CD8-positive, alpha-beta memory T cell (primary cell): ENCODE results near the gene LRRC27. TPM values are rescaled to one million over a fixed set of nuclear protein-coding genes. Genes with fewer than 3 reads are reported as not detected.

Source experiments
- CTCF ChIA-PET: fragments of 350-600 bp; sonication (Branson Sonifier 250); formaldehyde crosslinking; loops from one replicate; lab custom pipeline; 2021; ENCODE audit warnings: antibody characterized with exemption; lab: Charles Lee
- POLR2A ChIA-PET: fragments of 350-600 bp; sonication (Branson Sonifier 250); formaldehyde crosslinking; loops from one replicate; lab custom pipeline; 2021; ENCODE audit warnings: antibody characterized with exemption; lab: Charles Lee
- DNase-seq, 5 donors: peaks; one replicate each; pipeline versions ENCODE4 v3.0.0 to v3.0.0-alpha.2; 2020 to 2022; ENCODE audit warnings: mixed read lengths in 1 of 5
- H3K27ac ChIP-seq: one replicate; pipeline ENCODE4 v1.7.0; 2013; ENCODE audit warnings: low read depth, mild to moderate bottlenecking, low read length, moderate library complexity
- H3K27me3 ChIP-seq: 2 replicates; pipeline ENCODE4 v1.7.0; 2013; ENCODE audit warnings: low read length, mild to moderate bottlenecking; ENCODE audit not compliant: insufficient read depth, poor library complexity, severe bottlenecking
- H3K36me3 ChIP-seq: 2 replicates; pipeline ENCODE4 v1.7.0; 2013; ENCODE audit warnings: mild to moderate bottlenecking, low read length, moderate library complexity; ENCODE audit not compliant: insufficient read depth
- H3K4me1 ChIP-seq: 2 replicates; pipeline ENCODE4 v1.7.0; 2013; ENCODE audit warnings: mild to moderate bottlenecking, low read length, moderate library complexity; ENCODE audit not compliant: insufficient read depth
- H3K4me3 ChIP-seq: 2 replicates; pipeline ENCODE4 v1.7.0; 2013; ENCODE audit warnings: mild to moderate bottlenecking, low read length
- H3K9me3 ChIP-seq: 2 replicates; pipeline ENCODE4 v1.7.0; 2013; ENCODE audit warnings: mild to moderate bottlenecking, low read length
- H3K27ac Mint-ChIP-seq, 8 donors: one replicate each; pipeline ENCODE4 v1.8.0; 2020 to 2021; ENCODE audit warnings: mixed read lengths in 8 of 8, mild to moderate bottlenecking in 6 of 8, inconsistent platforms in 3 of 8, moderate library complexity in 3 of 8
- H3K27me3 Mint-ChIP-seq, 2 donors: one replicate each; pipeline ENCODE4 v1.8.0; 2020 to 2021; ENCODE audit warnings: mixed read lengths in 2 of 2, mild to moderate bottlenecking in 1 of 2, moderate library complexity in 1 of 2
- H3K36me3 Mint-ChIP-seq, 3 donors: one replicate each; pipeline ENCODE4 v1.8.0; 2020 to 2021; ENCODE audit warnings: mixed read lengths in 3 of 3, inconsistent platforms in 1 of 3, mild to moderate bottlenecking in 1 of 3
- H3K4me1 Mint-ChIP-seq, 3 donors: one replicate each; pipeline ENCODE4 v1.8.0; 2020 to 2021; ENCODE audit warnings: mixed read lengths in 3 of 3, inconsistent platforms in 1 of 3, mild to moderate bottlenecking in 1 of 3
- H3K4me3 Mint-ChIP-seq, 7 donors: one replicate each; pipeline ENCODE4 v1.8.0; 2020 to 2021; ENCODE audit warnings: mixed read lengths in 7 of 7, mild to moderate bottlenecking in 6 of 7, moderate library complexity in 4 of 7, inconsistent platforms in 2 of 7
- H3K9me3 Mint-ChIP-seq, 5 donors: one replicate each; pipeline ENCODE4 v1.8.0; 2020 to 2022; ENCODE audit warnings: mixed read lengths in 5 of 5, mild to moderate bottlenecking in 3 of 5, moderate library complexity in 2 of 5, inconsistent platforms in 1 of 5
- polyA plus RNA-seq: library from polyadenylated mRNA; unstranded; fragments of 300-500 nt; fragmentation: Illumina TruSeq; gene quantifications from one replicate; pipeline ENCODE4 v1.2.3, GENCODE V29; 2021
- total RNA-seq, 2 experiments: library from RNA; stranded (reverse); gene quantifications; one replicate each; pipeline ENCODE4 v1.2.3, GENCODE V29; 2021

The LRRC27 gene
- 1 to 10 TPM; 1.8 to 3.1 TPM for total RNA-seq
- polyA plus RNA-seq, result 5.7 TPM

DNA sequence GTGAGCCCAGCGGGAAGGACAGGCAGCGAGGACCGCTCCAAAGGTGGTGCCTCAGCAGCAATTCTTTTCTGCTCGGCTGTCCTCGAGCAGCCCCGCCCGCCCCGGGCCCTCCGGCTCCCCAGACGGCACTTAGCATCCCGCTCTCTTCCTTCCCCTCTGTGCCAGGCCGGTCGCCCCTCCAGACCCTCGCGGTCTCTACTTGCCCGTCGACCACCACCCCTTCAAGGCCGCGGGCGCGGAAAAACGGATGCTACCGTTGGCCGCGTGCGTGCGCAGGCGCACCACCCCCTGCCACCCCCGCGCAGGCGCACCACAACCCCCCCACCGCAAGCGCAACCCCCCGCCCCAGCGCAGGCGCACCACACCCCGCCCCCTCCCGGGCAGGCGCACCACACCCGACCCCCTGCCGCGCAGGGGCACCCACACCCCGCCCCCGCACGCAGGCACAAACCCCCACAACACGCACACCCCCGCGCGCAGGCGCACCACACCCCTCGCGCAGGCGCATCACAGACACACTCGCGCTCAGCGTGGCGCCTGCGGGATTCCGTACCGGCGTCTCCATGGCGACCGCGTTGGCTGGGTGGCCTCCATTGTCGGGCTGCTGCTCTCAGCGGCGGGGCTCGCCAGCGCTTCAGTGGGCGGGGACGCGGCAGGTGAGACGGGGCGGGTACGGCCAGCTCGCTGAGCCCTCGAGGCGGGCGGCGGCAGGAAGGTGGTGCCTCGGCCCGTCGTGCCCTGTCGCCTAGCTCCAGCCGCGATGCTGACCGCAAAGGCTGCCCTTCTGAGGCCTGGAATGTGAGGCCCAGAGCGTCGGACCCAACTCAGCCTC, at the start of gene LRRC27:
Gene LRRC27 (plus strand): TSS at position 593 of the 832 bp plus-strand sequence. CDS start 1,332 bp downstream, outside the sequence.
- Histone ChIP-seq H3K4me3 (peak within 1 kb of the TSS; percentile 92), H3K36me3 (no peaks in the 10 kb centered on the region), H3K9me3 (no peaks in the 10 kb centered on the region), H3K4me1 (peaks cover 29% of the 10 kb centered on the region), H3K27ac (peak within 1 kb of the TSS; percentile 78), H3K27me3 (no peaks in the 10 kb centered on the region)
- peaks cover 42 to 70% (median 62%) of the 10 kb centered on the region in 3 donors for H3K4me1 Mint-ChIP-seq
- peak; percentile 99 to 100 (median 100) for DNase-seq
- POLR2A ChIA-PET, result no interaction called here
- H3K9me3 Mint-ChIP-seq, result peaks cover 0 to 3% (median 0%) of the 10 kb centered on the region in 5 donors
- peak within 1 kb of the TSS; percentile 85 to 97 (median 92) for H3K4me3 Mint-ChIP-seq
- H3K27ac Mint-ChIP-seq, result peak within 1 kb of the TSS; percentile 88 to 94 (median 92)
- CTCF ChIA-PET, result interaction anchor here (1.6 kb wide), 1 partner anchor 18 kb away, joined by 3 read pairs; no protein-coding TSS in a partner anchor
- peaks cover 0 to 16% (median 1%) of the 10 kb centered on the region in 3 donors for H3K36me3 Mint-ChIP-seq
- peaks cover 0 to 11% of the 10 kb centered on the region in 2 donors for H3K27me3 Mint-ChIP-seq

DNA sequence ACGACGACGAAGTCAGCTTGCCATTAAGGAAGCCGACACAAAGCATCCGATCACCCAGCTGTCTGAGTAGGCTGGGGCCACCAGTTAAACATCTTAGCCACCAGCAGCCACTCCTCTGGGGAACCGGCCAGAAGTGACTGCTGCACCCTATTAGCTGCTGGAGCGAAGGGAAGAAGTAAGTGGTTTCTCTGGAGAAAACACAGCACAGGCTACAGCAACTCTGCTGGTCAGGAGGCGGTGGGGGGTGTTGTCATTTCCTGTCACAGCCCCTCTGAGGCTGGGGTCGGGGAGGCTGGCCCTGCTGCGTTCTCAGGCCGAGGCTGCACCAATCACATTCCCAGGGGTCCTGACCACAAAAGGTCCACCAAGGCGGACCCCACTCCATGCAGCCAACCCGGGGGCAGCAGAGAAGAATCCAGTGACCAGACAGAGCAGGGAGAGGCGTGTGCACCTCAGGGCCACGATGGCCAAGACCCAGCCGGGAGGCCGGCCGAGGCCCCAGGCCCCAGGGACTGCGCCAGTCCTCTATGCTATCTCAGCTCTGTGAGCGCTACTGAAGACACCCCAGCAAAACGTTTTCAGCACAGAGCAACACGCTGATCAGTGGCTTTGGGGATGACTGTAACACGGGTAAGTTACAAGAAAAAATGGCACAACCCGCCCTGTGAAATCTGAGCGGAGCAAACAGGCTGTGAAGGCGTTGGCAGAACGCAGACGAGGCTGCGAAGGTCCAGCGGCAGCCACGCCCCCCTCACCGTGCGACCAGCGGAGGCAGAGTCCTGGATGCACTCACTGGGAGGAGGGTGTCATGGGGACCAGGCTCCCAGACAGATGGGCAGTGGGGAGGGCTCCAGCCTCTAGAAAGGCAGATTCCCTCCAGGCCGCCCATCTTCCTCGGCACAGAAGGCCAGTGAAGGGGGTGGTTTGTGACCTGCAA, 49.1 kb upstream of the LRRC27 start:
- no peaks in the 10 kb centered on the region for H3K27me3 ChIP-seq
- peaks cover 4 to 8% of the 10 kb centered on the region in 2 donors for H3K27me3 Mint-ChIP-seq
- no peak overlapping the region for H3K27ac Mint-ChIP-seq
- POLR2A ChIA-PET, result no interaction called here
- peaks cover 0 to 3% (median 1%) of the 10 kb centered on the region in 3 donors for H3K4me1 Mint-ChIP-seq
- no peaks in the 10 kb centered on the region for H3K36me3 ChIP-seq
- peaks cover 0 to 3% (median 0%) of the 10 kb centered on the region in 5 donors for H3K9me3 Mint-ChIP-seq
- H3K4me3 Mint-ChIP-seq, result no peak overlapping the region
- H3K4me1 ChIP-seq, result no peaks in the 10 kb centered on the region
- no peaks in the 10 kb centered on the region for H3K36me3 Mint-ChIP-seq
- H3K9me3 ChIP-seq, result no peaks in the 10 kb centered on the region
- no peak for DNase-seq
- CTCF ChIA-PET, result no interaction called here
- no peak overlapping the region for H3K4me3 ChIP-seq
- H3K27ac ChIP-seq, result no peak overlapping the region

DNA sequence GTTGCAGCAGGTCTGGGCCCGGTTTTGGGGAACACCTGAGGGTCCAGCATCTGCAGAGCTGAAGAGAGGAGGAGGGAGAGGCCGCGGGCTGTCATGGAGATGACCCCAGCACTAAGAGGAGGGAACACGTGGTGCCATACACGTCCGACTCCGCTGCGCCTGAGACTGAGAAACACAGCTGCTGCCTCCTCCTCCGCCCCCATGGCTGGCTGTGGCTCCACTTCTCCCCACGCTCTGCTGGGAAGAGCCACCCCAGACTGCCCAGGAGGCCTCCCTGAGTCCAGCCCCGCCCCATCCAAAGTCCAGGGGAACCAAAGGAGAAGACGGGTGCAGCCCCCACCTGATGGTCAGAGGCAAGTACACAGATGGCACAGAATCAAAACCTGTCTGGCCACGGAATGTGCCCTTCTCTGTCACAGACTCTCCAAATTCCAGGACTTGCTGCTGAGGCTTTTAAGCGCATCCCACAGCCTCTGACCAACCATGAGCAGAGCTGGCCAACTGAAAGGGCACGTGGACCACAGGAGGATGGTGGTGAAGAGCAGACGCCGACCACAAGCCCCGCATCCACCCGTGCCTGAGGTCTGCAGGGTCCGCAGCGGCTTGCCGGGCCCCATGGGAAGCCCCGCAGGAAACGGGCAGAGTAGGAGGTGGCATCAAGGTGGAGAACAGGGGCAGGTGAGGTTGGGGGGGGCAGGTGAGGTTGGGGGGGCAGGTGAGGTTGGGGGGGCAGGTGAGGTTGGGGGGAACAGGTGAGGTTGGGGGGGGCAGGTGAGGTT, 48.2 kb upstream of the LRRC27 start:
- Histone ChIP-seq H3K4me3 (no peak overlapping the region), H3K9me3 (no peaks in the 10 kb centered on the region), H3K27me3 (no peaks in the 10 kb centered on the region), H3K27ac (no peak overlapping the region), H3K36me3 (no peaks in the 10 kb centered on the region), H3K4me1 (no peaks in the 10 kb centered on the region)
- no peak overlapping the region for H3K4me3 Mint-ChIP-seq
- no peak for DNase-seq
- peaks cover 0 to 5% (median 0%) of the 10 kb centered on the region in 5 donors for H3K9me3 Mint-ChIP-seq
- peaks cover 4 to 8% of the 10 kb centered on the region in 2 donors for H3K27me3 Mint-ChIP-seq
- no peak overlapping the region for H3K27ac Mint-ChIP-seq
- POLR2A ChIA-PET, result no interaction called here
- H3K36me3 Mint-ChIP-seq, result no peaks in the 10 kb centered on the region
- CTCF ChIA-PET, result no interaction called here
- peaks cover 0 to 3% (median 1%) of the 10 kb centered on the region in 3 donors for H3K4me1 Mint-ChIP-seq

- H3K27me3 ChIP-seq, result no peaks in the 10 kb centered on the region
- H3K4me3 ChIP-seq, result no peak overlapping the region
- H3K9me3 ChIP-seq, result no peaks in the 10 kb centered on the region
- Mint-ChIP-seq H3K27me3 (peaks cover 4% of the 10 kb centered on the region in 2 donors), H3K36me3 (no peaks in the 10 kb centered on the region), H3K4me1 (no peaks in the 10 kb centered on the region), H3K9me3 (peaks cover 0 to 3% (median 0%) of the 10 kb centered on the region in 5 donors), H3K4me3 (no peak overlapping the region), H3K27ac (no peak overlapping the region)
- ChIA-PET CTCF (no interaction called here), POLR2A (no interaction called here)
- H3K4me1 ChIP-seq, result no peaks in the 10 kb centered on the region
- DNase-seq, result no peak
- H3K27ac ChIP-seq, result no peak overlapping the region
- no peaks in the 10 kb centered on the region for H3K36me3 ChIP-seq
These were observed 42.6 kb upstream of the LRRC27 start for GRCh38 chr10:132289439-132289838.

DNA sequence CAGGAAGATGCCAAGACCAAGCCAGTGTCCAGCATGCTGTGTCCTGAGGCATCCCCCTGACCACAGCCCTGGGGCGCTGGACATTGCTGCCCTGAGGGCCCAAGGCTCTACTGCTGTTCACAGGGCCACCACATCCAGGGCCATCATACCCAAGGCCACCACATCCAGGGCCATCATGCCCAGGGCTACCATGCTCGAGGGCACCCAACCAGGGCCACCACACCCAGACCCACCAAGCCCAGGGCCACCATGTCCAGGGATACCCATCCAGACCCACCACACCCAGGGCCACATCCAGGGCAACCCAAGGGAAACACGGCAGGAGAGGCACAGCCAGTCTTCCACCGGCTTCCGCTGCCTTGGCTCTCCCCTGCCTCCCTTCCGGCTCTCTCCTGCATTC, 41.4 kb upstream of the LRRC27 start:
- POLR2A ChIA-PET, result no interaction called here
- no peak overlapping the region for H3K4me3 Mint-ChIP-seq
- H3K9me3 Mint-ChIP-seq, result peaks cover 0 to 6% (median 0%) of the 10 kb centered on the region in 5 donors
- H3K9me3 ChIP-seq, result no peaks in the 10 kb centered on the region
- no peaks in the 10 kb centered on the region for H3K27me3 ChIP-seq
- H3K36me3 Mint-ChIP-seq, result no peaks in the 10 kb centered on the region
- peaks cover 0 to 1% of the 10 kb centered on the region in 2 donors for H3K27me3 Mint-ChIP-seq
- no peak for DNase-seq
- no peaks in the 10 kb centered on the region for H3K4me1 ChIP-seq
- H3K4me3 ChIP-seq, result no peak overlapping the region
- no peak overlapping the region for H3K27ac ChIP-seq
- no peaks in the 10 kb centered on the region for H3K4me1 Mint-ChIP-seq
- no peak overlapping the region for H3K27ac Mint-ChIP-seq
- no peaks in the 10 kb centered on the region for H3K36me3 ChIP-seq
- CTCF ChIA-PET, result no interaction called here

- Histone ChIP-seq H3K27me3 (no peaks in the 10 kb centered on the region), H3K4me3 (no peak overlapping the region), H3K4me1 (no peaks in the 10 kb centered on the region), H3K27ac (no peak overlapping the region), H3K36me3 (no peaks in the 10 kb centered on the region), H3K9me3 (no peaks in the 10 kb centered on the region)
- no peaks in the 10 kb centered on the region for H3K36me3 Mint-ChIP-seq
- ChIA-PET CTCF (no interaction called here), POLR2A (no interaction called here)
- peak in 1 of 5 donors; percentile 16 for DNase-seq
- H3K4me1 Mint-ChIP-seq, result no peaks in the 10 kb centered on the region
- H3K9me3 Mint-ChIP-seq, result peaks cover 0 to 6% (median 0%) of the 10 kb centered on the region in 5 donors
- no peak overlapping the region for H3K4me3 Mint-ChIP-seq
- H3K27me3 Mint-ChIP-seq, result peaks cover 0 to 6% of the 10 kb centered on the region in 2 donors
- no peak overlapping the region for H3K27ac Mint-ChIP-seq
These were observed 40.2 kb upstream of the LRRC27 start for GRCh38 chr10:132291826-132292225.

DNA sequence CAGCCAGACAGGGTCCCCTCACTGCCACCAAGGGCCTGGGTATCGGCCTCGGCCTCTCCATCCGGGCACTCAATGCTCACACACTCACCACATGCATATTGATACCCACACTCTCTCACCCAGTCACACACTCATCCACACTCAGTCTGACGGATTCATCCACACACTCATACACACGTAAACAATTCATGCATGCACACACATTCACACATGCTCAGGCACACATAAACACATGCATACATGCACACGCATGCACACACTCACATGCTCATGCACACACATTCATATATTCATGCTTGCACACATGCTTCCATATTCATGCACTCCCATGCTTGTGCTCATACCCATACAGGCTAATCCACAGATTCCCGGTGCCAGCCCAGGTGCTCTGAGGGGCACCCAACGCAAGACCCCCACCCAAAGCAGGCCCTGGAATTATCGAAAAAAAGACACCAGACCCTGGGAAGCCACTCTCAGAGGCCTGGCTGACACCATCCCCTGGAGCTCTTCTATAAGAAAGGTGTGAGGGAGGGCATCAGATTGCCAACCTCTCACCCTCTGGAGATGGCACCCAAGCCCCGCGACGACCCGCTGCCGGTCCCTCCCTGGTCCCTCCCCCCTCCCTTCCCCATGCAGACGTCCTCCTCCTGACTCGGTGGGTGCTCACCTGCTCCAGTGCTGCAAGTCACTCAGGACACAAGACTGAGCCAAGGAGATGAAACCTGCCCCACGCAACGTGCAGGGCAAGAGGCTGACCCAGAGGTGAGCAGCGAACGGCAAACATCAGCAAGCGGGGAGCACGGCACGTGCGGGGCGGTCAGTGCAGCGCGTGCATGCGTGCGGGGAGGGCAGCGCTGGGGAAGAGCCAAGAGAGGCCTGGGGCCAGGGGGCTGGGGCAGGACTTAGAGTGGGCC, 39.4 kb upstream of the LRRC27 start:
- Histone ChIP-seq H3K4me3 (no peak overlapping the region), H3K4me1 (no peaks in the 10 kb centered on the region), H3K27me3 (no peaks in the 10 kb centered on the region), H3K9me3 (no peaks in the 10 kb centered on the region), H3K27ac (no peak overlapping the region), H3K36me3 (no peaks in the 10 kb centered on the region)
- DNase-seq, result no peak
- ChIA-PET POLR2A (no interaction called here), CTCF (no interaction called here)
- Mint-ChIP-seq H3K27me3 (peaks cover 1 to 9% of the 10 kb centered on the region in 2 donors), H3K4me3 (no peak overlapping the region), H3K9me3 (peaks cover 0 to 6% (median 0%) of the 10 kb centered on the region in 5 donors), H3K4me1 (peaks cover 0 to 3% (median 0%) of the 10 kb centered on the region in 3 donors), H3K27ac (peak overlapping the region in 1 of 8 donors; percentile 47), H3K36me3 (no peaks in the 10 kb centered on the region)
